Stimulated activated naive CD8-positive, alpha-beta T cell treated with anti-CD3 and anti-CD28 coated beads, Interleukin-15, Interleukin-2, amounts not matched to agents 100 ng/mL and 50 ng/mL, for 24 hours (primary cell): ENCODE results near the gene PSMB3.

Experiments used
- H3K27ac Mint-ChIP-seq: one replicate; pipeline ENCODE4 v1.8.0; 2021; ENCODE audit warnings: mild to moderate bottlenecking, mixed read lengths
- H3K27me3 Mint-ChIP-seq: one replicate; pipeline ENCODE4 v1.8.0; 2021; ENCODE audit warnings: mixed read lengths
- H3K36me3 Mint-ChIP-seq: one replicate; pipeline ENCODE4 v1.8.0; 2021; ENCODE audit warnings: low read depth, mixed read lengths
- H3K4me1 Mint-ChIP-seq: one replicate; pipeline ENCODE4 v1.8.0; 2021; ENCODE audit warnings: low read depth, mixed read lengths
- H3K4me3 Mint-ChIP-seq: one replicate; pipeline ENCODE4 v1.8.0; 2021; ENCODE audit warnings: mild to moderate bottlenecking, mixed read lengths
- H3K9me3 Mint-ChIP-seq: one replicate; pipeline ENCODE4 v1.8.0; 2021; ENCODE audit warnings: mixed read lengths

The PSMB3 gene

GRCh38 chr17:38738007-38738662 lies 14.4 kb upstream of the PSMB3 start:
- no peak overlapping the region for H3K27ac Mint-ChIP-seq
- no peak overlapping the region for H3K4me3 Mint-ChIP-seq
- H3K9me3 Mint-ChIP-seq, result no peaks in the 10 kb centered on the region
- H3K4me1 Mint-ChIP-seq, result peaks cover 24% of the 10 kb centered on the region
- H3K27me3 Mint-ChIP-seq, result peaks cover 8% of the 10 kb centered on the region
- peaks cover 1% of the 10 kb centered on the region for H3K36me3 Mint-ChIP-seq

GRCh38 chr17:38738686-38739085 lies 13.9 kb upstream of the PSMB3 start:
- Mint-ChIP-seq H3K4me3 (no peak overlapping the region), H3K4me1 (peaks cover 19% of the 10 kb centered on the region), H3K9me3 (no peaks in the 10 kb centered on the region), H3K36me3 (no peaks in the 10 kb centered on the region), H3K27me3 (peaks cover 8% of the 10 kb centered on the region), H3K27ac (no peak overlapping the region)

GRCh38 chr17:38739305-38739704 lies 13.2 kb upstream of the PSMB3 start:
- H3K9me3 Mint-ChIP-seq, result no peaks in the 10 kb centered on the region
- H3K36me3 Mint-ChIP-seq, result no peaks in the 10 kb centered on the region
- H3K27ac Mint-ChIP-seq, result no peak overlapping the region
- no peak overlapping the region for H3K4me3 Mint-ChIP-seq
- peaks cover 8% of the 10 kb centered on the region for H3K27me3 Mint-ChIP-seq
- H3K4me1 Mint-ChIP-seq, result peaks cover 13% of the 10 kb centered on the region

GRCh38 chr17:38740044-38740443 lies 12.5 kb upstream of the PSMB3 start:
- Mint-ChIP-seq H3K4me3 (no peak overlapping the region), H3K36me3 (no peaks in the 10 kb centered on the region), H3K27me3 (peaks cover 12% of the 10 kb centered on the region), H3K4me1 (peaks cover 5% of the 10 kb centered on the region), H3K9me3 (no peaks in the 10 kb centered on the region), H3K27ac (no peak overlapping the region)

- H3K27ac Mint-ChIP-seq, result no peak overlapping the region
Measured at GRCh38 chr17:38740806-38741205, 11.7 kb upstream of the PSMB3 start.

GRCh38 chr17:38741461-38741860 lies 11.1 kb upstream of the PSMB3 start:
- peaks cover 22% of the 10 kb centered on the region for H3K27me3 Mint-ChIP-seq
- no peak overlapping the region for H3K27ac Mint-ChIP-seq
- H3K36me3 Mint-ChIP-seq, result no peaks in the 10 kb centered on the region
- peaks cover 7% of the 10 kb centered on the region for H3K4me1 Mint-ChIP-seq
- no peak overlapping the region for H3K4me3 Mint-ChIP-seq
- H3K9me3 Mint-ChIP-seq, result no peaks in the 10 kb centered on the region

More at GRCh38 chr17:38740806-38741205, 11.7 kb upstream of the PSMB3 start:
- Mint-ChIP-seq H3K9me3 (no peaks in the 10 kb centered on the region), H3K27me3 (peaks cover 15% of the 10 kb centered on the region), H3K4me3 (no peak overlapping the region), H3K36me3 (no peaks in the 10 kb centered on the region), H3K4me1 (peaks cover under 1% of the 10 kb centered on the region)

- H3K9me3 Mint-ChIP-seq, result no peaks in the 10 kb centered on the region
- H3K4me1 Mint-ChIP-seq, result peaks cover 12% of the 10 kb centered on the region
- peaks cover 27% of the 10 kb centered on the region for H3K27me3 Mint-ChIP-seq
- no peak overlapping the region for H3K4me3 Mint-ChIP-seq
- H3K36me3 Mint-ChIP-seq, result no peaks in the 10 kb centered on the region
- no peak overlapping the region for H3K27ac Mint-ChIP-seq
Measured at GRCh38 chr17:38741921-38742410, 10.6 kb upstream of the PSMB3 start.

- no peak overlapping the region for H3K4me3 Mint-ChIP-seq
Measured at GRCh38 chr17:38742411-38743308, 9.9 kb upstream of the PSMB3 start.

GRCh38 chr17:38743556-38744171 lies 8.9 kb upstream of the PSMB3 start:
- H3K9me3 Mint-ChIP-seq, result no peaks in the 10 kb centered on the region
- H3K27ac Mint-ChIP-seq, result no peak overlapping the region
- H3K27me3 Mint-ChIP-seq, result peaks cover 27% of the 10 kb centered on the region
- no peaks in the 10 kb centered on the region for H3K36me3 Mint-ChIP-seq
- peaks cover 12% of the 10 kb centered on the region for H3K4me1 Mint-ChIP-seq
- no peak overlapping the region for H3K4me3 Mint-ChIP-seq

More at GRCh38 chr17:38742411-38743308, 9.9 kb upstream of the PSMB3 start:
- Mint-ChIP-seq H3K27ac (no peak overlapping the region), H3K9me3 (no peaks in the 10 kb centered on the region), H3K4me1 (peaks cover 12% of the 10 kb centered on the region), H3K36me3 (no peaks in the 10 kb centered on the region), H3K27me3 (peaks cover 27% of the 10 kb centered on the region)

- no peaks in the 10 kb centered on the region for H3K9me3 Mint-ChIP-seq
- H3K4me3 Mint-ChIP-seq, result no peak overlapping the region
- no peaks in the 10 kb centered on the region for H3K36me3 Mint-ChIP-seq
- H3K4me1 Mint-ChIP-seq, result peaks cover 25% of the 10 kb centered on the region
- no peak overlapping the region for H3K27ac Mint-ChIP-seq
- H3K27me3 Mint-ChIP-seq, result peaks cover 40% of the 10 kb centered on the region
Measured at GRCh38 chr17:38745545-38745944, 7.0 kb upstream of the PSMB3 start.

GRCh38 chr17:38746004-38746848 lies 6.3 kb upstream of the PSMB3 start:
- Mint-ChIP-seq H3K36me3 (no peaks in the 10 kb centered on the region), H3K27ac (no peak overlapping the region), H3K4me1 (peaks cover 31% of the 10 kb centered on the region), H3K9me3 (no peaks in the 10 kb centered on the region), H3K4me3 (peak overlapping the region; percentile 63), H3K27me3 (peaks cover 43% of the 10 kb centered on the region)

- H3K4me3 Mint-ChIP-seq, result peak overlapping the region; percentile 63
- H3K36me3 Mint-ChIP-seq, result no peaks in the 10 kb centered on the region
- H3K27me3 Mint-ChIP-seq, result peaks cover 48% of the 10 kb centered on the region
- no peak overlapping the region for H3K27ac Mint-ChIP-seq
- H3K9me3 Mint-ChIP-seq, result no peaks in the 10 kb centered on the region
- peaks cover 39% of the 10 kb centered on the region for H3K4me1 Mint-ChIP-seq
Measured at GRCh38 chr17:38746849-38747462, 5.6 kb upstream of the PSMB3 start.

- no peaks in the 10 kb centered on the region for H3K9me3 Mint-ChIP-seq
- peaks cover 44% of the 10 kb centered on the region for H3K27me3 Mint-ChIP-seq
- H3K4me1 Mint-ChIP-seq, result peaks cover 44% of the 10 kb centered on the region
- peaks cover 2% of the 10 kb centered on the region for H3K36me3 Mint-ChIP-seq
- no peak overlapping the region for H3K27ac Mint-ChIP-seq
- H3K4me3 Mint-ChIP-seq, result peak overlapping the region; percentile 67
Measured at GRCh38 chr17:38747463-38748148, 4.9 kb upstream of the PSMB3 start.
